Hepatocyte (in vitro differentiated cells): ENCODE data around the gene F13A1.

Experiments
- CTCF ChIP-seq: fragments of 200-600 bp; sonication (generic); IDR thresholded peaks from 2 replicates; pipeline ENCODE4 v1.5.1; 2016; ENCODE audit warnings: antibody characterized with exemption, mild to moderate bottlenecking; ENCODE audit not compliant: poor library complexity
- EZH2 ChIP-seq: fragments of 200-600 bp; sonication (generic); IDR thresholded peaks from 2 replicates; pipeline ENCODE4 v1.6.1; 2016; ENCODE audit warnings: antibody characterized with exemption, mild to moderate bottlenecking, borderline replicate concordance
- EZH2phosphoT487 ChIP-seq: fragments of 200-600 bp; sonication (generic); IDR thresholded peaks from one replicate; pipeline ENCODE4 v1.6.1; 2018; ENCODE audit warnings: antibody characterized with exemption, mild to moderate bottlenecking, low read depth, moderate library complexity; ENCODE audit not compliant: unreplicated experiment, severe bottlenecking

GRCh38 chr6:6260196-6260722 is 60.2 kb downstream of the F13A1 start:
- TF ChIP-seq CTCF = no peak
- TF ChIP-seq EZH2 = no peak
- TF ChIP-seq EZH2phosphoT487 = no peak
